ENCODE measurements around the gene TOB1.

- peak; percentile 46 for TF ChIP-seq CTCF (tag by site-specific recombination; IDR thresholded peaks at IDR 0.05)
- TF ChIP-seq KLF1 (tag by site-specific recombination; IDR thresholded peaks at IDR 0.05), result no peak
- TF ChIP-seq ZFP41 (tag by site-specific recombination; IDR thresholded peaks at IDR 0.05; ENCODE audit: borderline replicate concordance), result no peak
- no peak for TF ChIP-seq ZNF138 (tag by site-specific recombination; IDR thresholded peaks at IDR 0.05; ENCODE audit: borderline replicate concordance)
- no peak for TF ChIP-seq ZFHX2 (tag by site-specific recombination; conservative IDR thresholded peaks at IDR 0.05)
- no peak for TF ChIP-seq SCRT2 (tag by site-specific recombination; IDR thresholded peaks at IDR 0.05)
- no peak for TF ChIP-seq ZBTB1 (tag by site-specific recombination; IDR thresholded peaks at IDR 0.05)
- no peak for TF ChIP-seq HOXD13 (CRISPR knock-in tag; IDR thresholded peaks at IDR 0.05; ENCODE audit: borderline replicate concordance)
Observed at GRCh38 chr17:50863221-50863843, 2.8 kb downstream of the TOB1 start.

Data from HEK293 (cell line).